ENCODE results near the gene SLC1A4.

DNA sequence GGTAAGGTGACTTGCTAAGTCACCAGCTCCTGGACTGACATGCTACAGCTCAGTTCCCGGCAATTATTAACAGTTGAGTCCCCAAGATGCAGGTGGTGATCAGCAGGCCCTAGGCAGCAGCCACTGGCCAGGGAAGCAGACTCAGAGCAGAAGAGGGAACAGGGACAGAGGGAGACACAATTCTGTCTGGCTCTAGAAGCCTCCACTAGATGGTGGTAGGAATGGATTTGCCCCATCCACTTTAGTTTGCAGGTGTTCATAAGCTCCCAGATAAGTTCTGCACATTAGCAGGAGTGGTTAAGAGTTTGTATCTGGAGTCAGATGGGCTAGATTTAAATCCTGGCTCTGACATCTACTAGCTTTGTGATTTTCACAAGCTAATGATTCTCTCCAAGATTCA lies 25.5 kb upstream of the SLC1A4 start:
- TF ChIP-seq, protein P1, sequence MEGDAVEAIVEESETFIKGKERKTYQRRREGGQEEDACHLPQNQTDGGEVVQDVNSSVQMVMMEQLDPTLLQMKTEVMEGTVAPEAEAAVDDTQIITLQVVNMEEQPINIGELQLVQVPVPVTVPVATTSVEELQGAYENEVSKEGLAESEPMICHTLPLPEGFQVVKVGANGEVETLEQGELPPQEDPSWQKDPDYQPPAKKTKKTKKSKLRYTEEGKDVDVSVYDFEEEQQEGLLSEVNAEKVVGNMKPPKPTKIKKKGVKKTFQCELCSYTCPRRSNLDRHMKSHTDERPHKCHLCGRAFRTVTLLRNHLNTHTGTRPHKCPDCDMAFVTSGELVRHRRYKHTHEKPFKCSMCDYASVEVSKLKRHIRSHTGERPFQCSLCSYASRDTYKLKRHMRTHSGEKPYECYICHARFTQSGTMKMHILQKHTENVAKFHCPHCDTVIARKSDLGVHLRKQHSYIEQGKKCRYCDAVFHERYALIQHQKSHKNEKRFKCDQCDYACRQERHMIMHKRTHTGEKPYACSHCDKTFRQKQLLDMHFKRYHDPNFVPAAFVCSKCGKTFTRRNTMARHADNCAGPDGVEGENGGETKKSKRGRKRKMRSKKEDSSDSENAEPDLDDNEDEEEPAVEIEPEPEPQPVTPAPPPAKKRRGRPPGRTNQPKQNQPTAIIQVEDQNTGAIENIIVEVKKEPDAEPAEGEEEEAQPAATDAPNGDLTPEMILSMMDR (IDR thresholded peaks at IDR 0.05; ENCODE audit: insufficient read depth, low read length, poor library complexity, severe bottlenecking), result no peak
- no peak for TF ChIP-seq EZH2phosphoT487 (conservative IDR thresholded peaks at IDR 0.05; ENCODE audit: low read length)
